Hepatocyte (in vitro differentiated cells): ENCODE data around the gene DENND1A.

Source experiments
- EZH2phosphoT487 ChIP-seq: fragments of 200-600 bp; sonication (generic); IDR thresholded peaks from one replicate; pipeline ENCODE4 v1.6.1; 2018; ENCODE audit warnings: antibody characterized with exemption, mild to moderate bottlenecking, low read depth, moderate library complexity; ENCODE audit not compliant: unreplicated experiment, severe bottlenecking
- TF ChIP-seq, protein P1 (sequence below): fragments of 200-600 bp; sonication (generic); IDR thresholded peaks from 2 replicates; pipeline ENCODE4 v1.5.1; 2016; ENCODE audit warnings: antibody characterized with exemption, mild to moderate bottlenecking; ENCODE audit not compliant: poor library complexity

DNA sequence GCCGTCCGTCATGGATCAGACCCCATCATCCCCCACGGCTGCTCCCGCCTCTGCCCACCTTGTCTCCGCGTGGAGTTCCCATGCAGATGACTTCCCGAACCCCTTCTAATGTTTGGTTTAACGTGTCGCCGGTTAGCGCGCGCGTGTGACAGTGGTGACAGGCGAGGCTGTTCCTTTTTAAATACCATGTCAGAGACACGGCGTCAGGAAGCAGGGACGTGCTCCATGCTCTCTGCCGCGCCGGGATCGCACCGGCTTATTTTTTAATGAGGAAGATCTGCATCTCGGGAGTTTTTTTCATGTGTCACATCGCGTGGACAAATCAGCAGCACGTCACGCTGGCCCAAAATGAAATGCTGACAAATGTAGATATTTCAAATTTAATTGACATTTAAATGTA is 538.0 kb downstream of the DENND1A start:
- TF ChIP-seq EZH2phosphoT487, result no peak
- TF ChIP-seq, protein P1, sequence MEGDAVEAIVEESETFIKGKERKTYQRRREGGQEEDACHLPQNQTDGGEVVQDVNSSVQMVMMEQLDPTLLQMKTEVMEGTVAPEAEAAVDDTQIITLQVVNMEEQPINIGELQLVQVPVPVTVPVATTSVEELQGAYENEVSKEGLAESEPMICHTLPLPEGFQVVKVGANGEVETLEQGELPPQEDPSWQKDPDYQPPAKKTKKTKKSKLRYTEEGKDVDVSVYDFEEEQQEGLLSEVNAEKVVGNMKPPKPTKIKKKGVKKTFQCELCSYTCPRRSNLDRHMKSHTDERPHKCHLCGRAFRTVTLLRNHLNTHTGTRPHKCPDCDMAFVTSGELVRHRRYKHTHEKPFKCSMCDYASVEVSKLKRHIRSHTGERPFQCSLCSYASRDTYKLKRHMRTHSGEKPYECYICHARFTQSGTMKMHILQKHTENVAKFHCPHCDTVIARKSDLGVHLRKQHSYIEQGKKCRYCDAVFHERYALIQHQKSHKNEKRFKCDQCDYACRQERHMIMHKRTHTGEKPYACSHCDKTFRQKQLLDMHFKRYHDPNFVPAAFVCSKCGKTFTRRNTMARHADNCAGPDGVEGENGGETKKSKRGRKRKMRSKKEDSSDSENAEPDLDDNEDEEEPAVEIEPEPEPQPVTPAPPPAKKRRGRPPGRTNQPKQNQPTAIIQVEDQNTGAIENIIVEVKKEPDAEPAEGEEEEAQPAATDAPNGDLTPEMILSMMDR, result no peak
